Esophagus squamous epithelium (tissue), 5 donors: Measurements from ENCODE around the gene NEDD4. TPM values are rescaled to one million over a fixed set of nuclear protein-coding genes. Genes with fewer than 3 reads are reported as not detected.

Experiments
- DNase-seq: peaks from one replicate; lab custom pipeline; 2025; lab: John Stamatoyannopoulos, UW
- H3K27ac ChIP-seq, 4 donors: fragments of 200-600 bp; sonication (generic); one replicate each; pipeline ENCODE4 v1.5.1; 2016 to 2019; ENCODE audit warnings: mild to moderate bottlenecking in 1 of 4
- H3K27me3 ChIP-seq, 4 donors: fragments of 200-600 bp; sonication (generic); 1 replicate in 3 of 4; 2 replicates in 1 of 4; pipeline versions ENCODE4 v1.5.1 to v1.6.0; 2017 to 2021; ENCODE audit warnings: antibody characterized with exemption in 1 of 4
- H3K36me3 ChIP-seq, 3 donors: fragments of 200-600 bp; sonication (generic); one replicate each; pipeline ENCODE4 v1.5.1; 2016 to 2019
- H3K4me1 ChIP-seq, 3 donors: fragments of 200-600 bp; sonication (generic); one replicate each; pipeline ENCODE4 v1.5.1; 2017 to 2019
- H3K4me3 ChIP-seq, 4 donors: fragments of 200-600 bp; sonication (generic); 1 replicate in 3 of 4; 2 replicates in 1 of 4; pipeline ENCODE4 v1.5.1; 2016 to 2019; ENCODE audit warnings: mild to moderate bottlenecking in 2 of 4, moderate library complexity in 1 of 4
- H3K9me3 ChIP-seq, 3 donors: fragments of 200-600 bp; sonication (generic); one replicate each; pipeline ENCODE4 v1.5.1; 2016 to 2019
- CTCF ChIP-seq, 6 experiments: fragments of 450-650 bp in 4 of 6; fragments of 200-600 bp in 2 of 6; sonication (generic) in 2 of 6; IDR thresholded peaks; one replicate each; pipeline ENCODE4 v1.5.1; 2016 to 2019; ENCODE audit warnings: antibody characterized with exemption in 6 of 6, mild to moderate bottlenecking in 4 of 6, moderate library complexity in 4 of 6
- POLR2A ChIP-seq, 4 donors: fragments of 450-650 bp; IDR thresholded peaks; one replicate each; pipeline ENCODE4 v1.6.1; 2017; ENCODE audit warnings: antibody characterized with exemption in 4 of 4, mild to moderate bottlenecking in 4 of 4, moderate library complexity in 3 of 4
- WGBS, 2 donors: methylation state at CpG; one replicate each; pipeline ENCODE4 v1.1.5; 2018; 5-methylcytosine and 5-hydroxymethylcytosine counted together
- intact Hi-C: fragments of 100-400 bp; cut with DNase I; formaldehyde crosslinking; loops from one replicate; pipeline ENCODE4 v1.15.0; 2022
- total RNA-seq, 4 donors: library from RNA; depleted of rRNA; stranded (reverse); fragments of >200 nt; gene quantifications; one replicate each; pipeline ENCODE4 v1.1.0, GENCODE V29; 2016
- donor health status: DM: yes; HTN: yes; CAD: no.

NEDD4 gene
- total RNA-seq, 4 donors from 2014 or later: 4.5 to 15.1 (median 11.7) TPM

- H3K27ac ChIP-seq: no peak overlapping the region
These were observed 51.1 kb downstream of the NEDD4 start for GRCh38 chr15:55942332-55942731.

GRCh38 chr15:55937040-55937439 is 56.4 kb downstream of the NEDD4 start:
- 52 to 70% methylated on average over 6 of the region's 6 CpGs for WGBS, 2 donors
- intact Hi-C loops: no loop called here
- Histone ChIP-seq H3K4me3 (no peak overlapping the region), H3K4me1 (no peaks in the 10 kb centered on the region), H3K36me3 (peaks cover 0 to 16% (median 0%) of the 10 kb centered on the region in 3 donors), H3K9me3 (peaks cover 0 to 7% (median 0%) of the 10 kb centered on the region in 3 donors), H3K27me3 (no peaks in the 10 kb centered on the region), H3K27ac (no peak overlapping the region)
- no peak for DNase-seq
- TF ChIP-seq POLR2A (IDR thresholded peaks at IDR 0.05) (no peak), CTCF (IDR thresholded peaks at IDR 0.05) (no peak)

More at GRCh38 chr15:55942332-55942731, 51.1 kb downstream of the NEDD4 start:
- Histone ChIP-seq H3K27me3 (no peaks in the 10 kb centered on the region), H3K9me3 (peaks cover 0 to 7% (median 0%) of the 10 kb centered on the region in 3 donors), H3K4me3 (no peak overlapping the region), H3K36me3 (peaks cover 0 to 44% (median 0%) of the 10 kb centered on the region in 3 donors), H3K4me1 (no peaks in the 10 kb centered on the region)
- no peak for DNase-seq
- TF ChIP-seq CTCF (IDR thresholded peaks at IDR 0.05): no peak
- TF ChIP-seq POLR2A (IDR thresholded peaks at IDR 0.05): no peak
- 55 to 58% methylated on average over 4 of the region's 4 CpGs for WGBS, 2 donors
- intact Hi-C loops: no loop called here

- no peak for TF ChIP-seq POLR2A (IDR thresholded peaks at IDR 0.05)
- TF ChIP-seq CTCF (IDR thresholded peaks at IDR 0.05): no peak
- no peak for DNase-seq
- no peaks in the 10 kb centered on the region for H3K27me3 ChIP-seq
- no peaks in the 10 kb centered on the region for H3K9me3 ChIP-seq
- H3K4me1 ChIP-seq: no peaks in the 10 kb centered on the region
- intact Hi-C loops: no loop called here
- peaks cover 0 to 4% (median 0%) of the 10 kb centered on the region in 3 donors for H3K36me3 ChIP-seq
- H3K27ac ChIP-seq: no peak overlapping the region
- 79 to 87% methylated on average over 4 of the region's 4 CpGs for WGBS, 2 donors
- no peak overlapping the region for H3K4me3 ChIP-seq
These were observed 64.5 kb downstream of the NEDD4 start for GRCh38 chr15:55928955-55929354.

- DNase-seq: no peak
- no peaks in the 10 kb centered on the region for H3K9me3 ChIP-seq
- peaks cover 0 to 15% (median 0%) of the 10 kb centered on the region in 3 donors for H3K4me1 ChIP-seq
- WGBS, 2 donors: 97 to 98% methylated on average over 4 of the region's 4 CpGs
- no peak overlapping the region for H3K27ac ChIP-seq
- no peaks in the 10 kb centered on the region for H3K27me3 ChIP-seq
- peaks cover 0 to 4% (median 0%) of the 10 kb centered on the region in 3 donors for H3K36me3 ChIP-seq
- intact Hi-C loops: no loop called here
- no peak overlapping the region for H3K4me3 ChIP-seq
- TF ChIP-seq CTCF (IDR thresholded peaks at IDR 0.05): no peak
- no peak for TF ChIP-seq POLR2A (IDR thresholded peaks at IDR 0.05)
These were observed 71.7 kb downstream of the NEDD4 start for GRCh38 chr15:55921744-55922143.

- Histone ChIP-seq H3K27me3 (no peaks in the 10 kb centered on the region), H3K4me1 (peaks cover 0 to 17% (median 0%) of the 10 kb centered on the region in 3 donors), H3K4me3 (no peak overlapping the region), H3K9me3 (no peaks in the 10 kb centered on the region), H3K27ac (no peak overlapping the region), H3K36me3 (no peaks in the 10 kb centered on the region)
- no peak for DNase-seq
- 0% methylated on average over 1 of the region's 1 CpG for WGBS, 2 donors
- intact Hi-C loops: no loop called here
- TF ChIP-seq CTCF (IDR thresholded peaks at IDR 0.05) (peak in 5 of 6 experiments; percentile 33 to 52 (median 38)), POLR2A (IDR thresholded peaks at IDR 0.05) (no peak)
These were observed 75.5 kb downstream of the NEDD4 start for GRCh38 chr15:55917881-55918296.
